ENCODE results near the gene OR1J2.

Gene OR1J2

DNA sequence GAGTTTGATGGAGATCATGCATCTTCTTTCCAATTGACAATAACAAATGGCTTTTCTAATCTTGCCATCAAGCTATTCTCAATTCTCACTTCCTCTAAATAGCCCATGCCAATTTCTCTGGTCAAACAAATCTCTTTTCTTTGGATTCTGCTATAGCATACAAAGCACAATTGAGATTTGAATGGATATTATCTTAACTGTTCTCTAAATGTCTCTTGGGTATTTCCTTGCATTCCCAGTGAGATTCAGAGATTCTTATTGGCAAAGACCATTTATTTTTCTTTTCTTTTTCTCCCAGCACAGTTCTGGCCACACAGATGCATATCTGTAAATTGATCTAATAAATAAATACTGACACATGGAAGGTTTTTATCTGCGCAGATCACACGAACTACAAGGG, 42.2 kb downstream of the OR1J2 start, which contains the start of gene OR1N2:
OR1N2 (plus strand) TSS at position 301 of the 400 bp plus-strand sequence. CDS start 100 bp downstream, outside the sequence.
- H3K36me3 ChIP-seq (ENCODE audit: insufficient read depth, low read length): no peaks in the 10 kb centered on the region

More for the DNA sequence above, 42.2 kb downstream of the OR1J2 start, which contains the start of gene OR1N2:
- Histone ChIP-seq H3K9me3 (replicated peaks; ENCODE audit: low read length) (no peaks in the 10 kb centered on the region), H3K4me1 (ENCODE audit: control insufficient read depth, insufficient read depth, low read length) (no peaks in the 10 kb centered on the region), H3K9ac (ENCODE audit: low read depth, low read length) (no peak within 1 kb of the TSS), H3K27me3 (ENCODE audit: control insufficient read depth, insufficient read depth, low read length) (no peaks in the 10 kb centered on the region), H3K4me3 (ENCODE audit: low read length) (no peak within 1 kb of the TSS), H3K4me2 (ENCODE audit: low read length) (no peak within 1 kb of the TSS)
